Astrocyte of the cerebellum (primary cell): Measurements from ENCODE around the gene RASAL2.

ENCODE experiments used
- DNase-seq: peaks from one replicate; pipeline ENCODE4 v3.0.0-alpha.2; 2011; ENCODE audit warnings: low read depth
- H3K4me3 ChIP-seq: 2 replicates; pipeline ENCODE4 v1.5.1; 2011; ENCODE audit warnings: mild to moderate bottlenecking, low read depth, low read length, moderate library complexity
- CTCF ChIP-seq: IDR thresholded peaks from 2 replicates; pipeline ENCODE4 v1.5.1; 2012; ENCODE audit warnings: low read length, low read depth, moderate library complexity, mild to moderate bottlenecking; ENCODE audit errors: missing control alignments
- in situ Hi-C: cut with HindIII; loops from 2 replicates; pipeline ENCODE4 v1.10.0; 2017; ENCODE audit warnings: low sequenced_read_pairs

The RASAL2 gene

DNA sequence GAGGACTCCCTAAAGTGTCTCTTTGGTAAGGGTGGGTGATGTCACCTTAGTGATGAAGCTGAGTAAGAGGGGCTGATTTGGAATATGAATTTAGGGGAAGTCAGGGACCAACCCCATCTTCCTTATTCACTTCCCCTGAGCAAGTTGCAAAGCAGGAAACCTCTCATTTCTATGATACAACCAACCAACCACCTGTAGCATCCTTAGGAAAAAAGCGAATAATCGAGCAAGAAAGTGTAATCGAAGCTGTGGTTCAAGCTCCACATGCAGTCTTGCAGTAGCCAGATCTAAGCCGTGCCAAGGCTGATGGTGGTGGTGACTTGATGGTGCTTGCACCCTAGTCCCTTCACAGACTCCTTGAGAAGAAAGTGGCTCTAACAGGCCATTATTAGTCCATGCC lies 422.2 kb downstream of the RASAL2 start:
- H3K4me3 ChIP-seq, result no peak overlapping the region
- in situ Hi-C loops, result loop anchor here (10.0 kb wide), 1 partner anchor 61 kb away; no protein-coding TSS in a partner anchor
- no peak for TF ChIP-seq CTCF
- DNase-seq, result no peak

GRCh38 chr1:178518894-178519293 lies 425.0 kb downstream of the RASAL2 start:
- no peak for TF ChIP-seq CTCF
- H3K4me3 ChIP-seq, result no peak overlapping the region
- no peak for DNase-seq
- in situ Hi-C loops, result loop anchor here (10.0 kb wide), 1 partner anchor 64 kb away; no protein-coding TSS in a partner anchor

- TF ChIP-seq CTCF, result no peak
- in situ Hi-C loops, result loop anchor here (10.0 kb wide), 1 partner anchor 244 kb away; no protein-coding TSS in a partner anchor
- no peak for DNase-seq
- no peak overlapping the region for H3K4me3 ChIP-seq
Observed at GRCh38 chr1:178520803-178521202, 426.9 kb downstream of the RASAL2 start.

DNA sequence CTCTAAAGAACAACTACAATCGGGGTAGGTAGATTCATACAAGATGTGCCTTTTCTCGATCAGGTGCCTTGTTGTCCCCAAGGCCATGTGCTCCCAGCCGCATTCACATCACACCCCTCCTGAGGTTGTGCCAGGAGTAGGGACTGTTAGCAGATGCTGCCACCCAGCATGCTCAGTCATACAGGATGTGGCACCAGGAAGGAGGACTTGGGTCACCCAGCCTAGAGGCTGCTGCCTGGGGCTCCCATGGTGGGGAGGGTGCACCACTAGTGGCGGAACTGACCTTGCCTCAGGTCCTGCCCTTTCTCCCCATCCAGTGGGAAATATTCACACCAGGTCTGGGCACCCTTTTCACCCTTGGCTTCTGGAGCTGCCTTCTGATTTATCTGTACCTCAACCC lies 427.3 kb downstream of the RASAL2 start:
- in situ Hi-C loops, result loop anchor here (10.0 kb wide), 1 partner anchor 244 kb away; no protein-coding TSS in a partner anchor
- DNase-seq, result no peak
- TF ChIP-seq CTCF, result no peak
- H3K4me3 ChIP-seq, result no peak overlapping the region

DNA sequence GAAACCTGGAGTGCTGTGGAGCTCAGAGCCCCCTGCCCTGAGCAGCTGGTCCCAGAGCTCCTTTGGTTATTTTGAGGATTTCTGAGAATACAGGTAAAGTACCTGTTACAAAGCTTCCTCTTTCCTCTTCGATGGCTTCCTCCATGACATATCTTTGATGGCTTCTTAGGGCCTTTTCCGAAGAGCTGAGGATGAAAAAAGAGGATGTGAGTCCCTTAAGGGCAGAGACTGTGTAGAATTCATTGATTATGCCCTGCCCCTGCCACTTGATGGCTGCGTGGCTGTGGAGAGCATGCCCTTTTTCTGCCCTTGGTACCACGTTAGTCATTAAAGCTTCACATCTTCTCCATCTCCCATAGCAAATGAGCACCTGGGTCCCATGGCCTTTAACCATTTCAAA lies 433.2 kb downstream of the RASAL2 start:
- no peak for DNase-seq
- H3K4me3 ChIP-seq, result no peak overlapping the region
- TF ChIP-seq CTCF, result no peak
- in situ Hi-C loops, result loop anchor here (10.0 kb wide), 1 partner anchor 238 kb away; no protein-coding TSS in a partner anchor

- no peak for TF ChIP-seq CTCF
- no peak overlapping the region for H3K4me3 ChIP-seq
- in situ Hi-C loops, result loop anchor here (10.0 kb wide), 1 partner anchor 236 kb away; no protein-coding TSS in a partner anchor
- DNase-seq, result no peak
Observed at GRCh38 chr1:178528228-178528952, 434.5 kb downstream of the RASAL2 start.
